T-helper 2 cell treated with Interferon-gamma antibody and Interleukin-4, amounts not matched to agents 100 ng/mL and 5 ng/mL, for 36 hours (primary cell): Measurements from ENCODE around the gene SNX17. TPM values are rescaled to one million over a fixed set of nuclear protein-coding genes. Genes with fewer than 3 reads are reported as not detected.

Source experiments
- intact Hi-C: fragments of 100-400 bp; cut with micrococcal nuclease; formaldehyde crosslinking; loops from one replicate; pipeline ENCODE4 v1.15.1; 2023
- total RNA-seq: library from RNA; stranded (reverse); gene quantifications from 2 replicates; pipeline ENCODE4 v1.2.3, GENCODE V29; 2022

Gene SNX17, protein sequence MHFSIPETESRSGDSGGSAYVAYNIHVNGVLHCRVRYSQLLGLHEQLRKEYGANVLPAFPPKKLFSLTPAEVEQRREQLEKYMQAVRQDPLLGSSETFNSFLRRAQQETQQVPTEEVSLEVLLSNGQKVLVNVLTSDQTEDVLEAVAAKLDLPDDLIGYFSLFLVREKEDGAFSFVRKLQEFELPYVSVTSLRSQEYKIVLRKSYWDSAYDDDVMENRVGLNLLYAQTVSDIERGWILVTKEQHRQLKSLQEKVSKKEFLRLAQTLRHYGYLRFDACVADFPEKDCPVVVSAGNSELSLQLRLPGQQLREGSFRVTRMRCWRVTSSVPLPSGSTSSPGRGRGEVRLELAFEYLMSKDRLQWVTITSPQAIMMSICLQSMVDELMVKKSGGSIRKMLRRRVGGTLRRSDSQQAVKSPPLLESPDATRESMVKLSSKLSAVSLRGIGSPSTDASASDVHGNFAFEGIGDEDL
- 116 and 118 TPM in 2 replicates for total RNA-seq

DNA sequence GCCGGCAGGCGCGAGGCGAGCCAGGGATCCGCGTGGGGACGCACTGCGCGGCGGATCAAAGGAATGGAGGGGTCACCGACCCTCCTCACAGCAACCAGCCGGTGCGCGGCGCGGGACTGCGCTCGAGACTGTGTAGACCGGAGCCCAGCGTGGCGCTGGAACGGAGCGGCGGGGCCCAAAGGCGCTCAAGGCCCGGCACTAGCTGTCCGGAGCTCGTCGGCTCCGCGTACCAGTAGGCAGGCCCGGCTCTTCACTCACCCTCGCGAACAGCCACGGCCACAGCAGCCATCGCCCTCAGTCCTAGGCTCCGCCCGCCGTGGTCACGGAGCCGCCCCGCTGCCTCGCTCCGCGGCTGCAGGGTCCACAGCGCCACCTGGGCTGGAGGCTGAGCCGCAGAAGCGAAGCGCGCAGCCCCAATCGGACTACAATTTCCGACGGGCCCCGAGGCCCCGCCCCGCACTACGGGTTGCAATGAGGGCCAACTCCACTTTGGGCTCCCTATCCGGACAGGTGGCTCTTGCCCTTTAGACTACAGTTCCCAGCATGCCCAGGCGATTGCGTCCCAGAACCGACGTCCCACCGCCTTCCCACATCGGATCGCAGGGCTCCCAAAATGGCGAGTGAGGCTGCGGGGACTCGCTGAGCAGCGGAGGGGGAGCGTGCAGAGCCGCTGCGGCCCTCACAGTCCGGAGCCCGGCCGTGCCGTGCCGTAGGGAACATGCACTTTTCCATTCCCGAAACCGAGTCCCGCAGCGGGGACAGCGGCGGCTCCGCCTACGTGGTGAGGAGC, at the start of gene SNX17, which contains the start of gene EIF2B4:
SNX17 (plus strand) TSS at position 591 of the 790 bp plus-strand sequence; CDS start at position 719, 128 bp downstream.
EIF2B4 (minus strand) TSS at position 313 of the 790 bp plus-strand sequence; CDS start at position 289, 24 bp downstream.
- intact Hi-C loops: loop anchor here (1.0 to 2.0 kb wide), 10 partner anchors 10 to 293 kb away; partner anchors contain the start of genes ATRAID, GTF3C2, IFT172 and KHK

DNA sequence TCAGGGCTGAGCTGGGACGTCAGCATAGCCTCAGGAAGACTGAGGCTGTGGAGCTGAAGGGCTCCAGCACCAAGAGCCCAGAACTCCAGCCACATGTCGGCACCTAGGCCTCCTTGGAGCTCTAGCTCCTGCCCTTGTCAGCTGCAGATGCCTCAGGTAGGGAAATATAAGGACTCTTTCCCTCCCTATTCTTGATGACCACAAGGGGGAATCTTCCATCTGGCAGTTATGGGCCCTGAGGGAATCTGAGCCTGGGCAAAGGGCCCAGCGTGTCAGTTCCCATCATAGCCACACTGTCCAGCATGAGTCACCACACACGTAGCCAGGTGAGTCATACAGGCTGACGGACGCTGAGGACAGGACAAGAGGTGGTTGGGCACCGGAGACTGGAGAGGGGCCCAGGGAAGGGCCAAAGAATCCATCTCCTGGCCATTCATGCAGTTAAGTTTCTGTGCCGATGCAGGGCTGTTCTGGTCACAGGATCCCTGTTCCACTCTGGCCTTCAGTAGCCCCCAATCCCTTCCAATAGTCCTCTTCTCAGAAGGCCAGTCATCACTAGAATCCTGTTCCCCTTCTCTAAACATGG, 49.4 kb upstream of the SNX17 start:
- intact Hi-C loops: no loop called here

DNA sequence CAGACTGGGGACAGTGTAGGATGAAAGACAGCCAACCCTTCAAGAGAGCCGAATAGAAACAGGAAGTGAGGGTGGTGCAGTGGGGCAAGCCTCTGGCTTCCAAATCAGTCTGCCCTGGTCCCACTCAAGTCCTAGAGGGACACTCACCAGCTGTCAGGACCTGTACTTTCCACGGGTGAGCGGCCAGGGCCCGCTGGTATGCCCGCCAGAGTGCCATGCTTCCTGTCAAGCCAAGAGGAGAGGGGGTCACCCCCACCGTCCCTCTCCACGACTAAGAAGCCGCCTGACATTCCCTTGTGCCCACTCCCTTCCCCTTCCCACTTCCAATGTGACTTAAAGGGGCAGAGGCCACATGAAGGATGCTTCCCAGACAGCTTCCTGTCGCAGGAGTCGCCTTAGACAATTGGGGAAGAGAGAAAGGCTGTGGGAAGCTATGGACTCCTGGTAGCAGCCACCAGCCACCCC, 48.1 kb upstream of the SNX17 start:
- intact Hi-C loops: no loop called here

GRCh38 chr2:27322766-27323595, 47.4 kb upstream of the SNX17 start, which contains the start of gene MPV17:
MPV17 (minus strand) TSS chr2:27323097; CDS start chr2:27322517, 580 bp downstream.
- intact Hi-C loops: loop anchor here (1.0 kb wide), 2 partner anchors 33 to 47 kb away; partner anchors contain the start of genes EIF2B4, GTF3C2 and SNX17

GRCh38 chr2:27323596-27324285, 46.7 kb upstream of the SNX17 start:
- intact Hi-C loops: loop anchor here (1.0 kb wide), 2 partner anchors 33 to 47 kb away; partner anchors contain the start of genes EIF2B4, GTF3C2 and SNX17

GRCh38 chr2:27324720-27325119, 45.7 kb upstream of the SNX17 start:
- intact Hi-C loops: no loop called here

- intact Hi-C loops: no loop called here
These were observed 35.1 kb upstream of the SNX17 start for GRCh38 chr2:27335311-27335710.

- intact Hi-C loops: no loop called here
These were observed 34.2 kb upstream of the SNX17 start for GRCh38 chr2:27336173-27336572.

- intact Hi-C loops: no loop called here
These were observed 22.8 kb upstream of the SNX17 start for GRCh38 chr2:27347641-27348040.

GRCh38 chr2:27350106-27350693, 20.2 kb upstream of the SNX17 start:
- intact Hi-C loops: loop anchor here (10.0 kb wide), 1 partner anchor 1525 kb away; the partner anchor contains the start of gene TRMT61B

GRCh38 chr2:27351802-27352598, 18.4 kb upstream of the SNX17 start:
- intact Hi-C loops: loop anchor here (10.0 kb wide), 1 partner anchor 1523 kb away; the partner anchor contains the start of gene TRMT61B

DNA sequence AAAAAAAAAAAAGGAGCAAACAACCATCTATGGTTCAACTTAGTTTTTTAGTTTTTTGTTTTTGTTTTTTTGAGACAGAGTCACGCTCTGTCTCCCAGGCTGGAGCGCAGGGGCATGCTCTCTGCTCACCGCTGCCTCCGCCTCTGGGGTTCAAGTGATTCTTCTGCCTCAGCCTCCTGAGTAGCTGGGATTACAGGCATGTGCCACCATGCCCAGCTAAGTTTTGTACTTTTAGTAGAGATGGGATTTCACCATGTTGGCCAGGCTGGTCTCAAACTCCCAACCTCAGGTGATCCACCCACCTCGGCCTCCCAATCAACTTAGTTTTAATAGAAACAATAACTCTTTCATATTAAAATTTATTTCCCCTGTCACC, 17.0 kb upstream of the SNX17 start:
- intact Hi-C loops: loop anchor here (10.0 kb wide), 1 partner anchor 1521 kb away; the partner anchor contains the start of gene TRMT61B

GRCh38 chr2:27353762-27354596, 16.4 kb upstream of the SNX17 start:
- intact Hi-C loops: loop anchor here (10.0 kb wide), 1 partner anchor 1521 kb away; the partner anchor contains the start of gene TRMT61B

GRCh38 chr2:27354597-27354927, 15.9 kb upstream of the SNX17 start:
- intact Hi-C loops: loop anchor here (10.0 kb wide), 1 partner anchor 1520 kb away; the partner anchor contains the start of gene TRMT61B

DNA sequence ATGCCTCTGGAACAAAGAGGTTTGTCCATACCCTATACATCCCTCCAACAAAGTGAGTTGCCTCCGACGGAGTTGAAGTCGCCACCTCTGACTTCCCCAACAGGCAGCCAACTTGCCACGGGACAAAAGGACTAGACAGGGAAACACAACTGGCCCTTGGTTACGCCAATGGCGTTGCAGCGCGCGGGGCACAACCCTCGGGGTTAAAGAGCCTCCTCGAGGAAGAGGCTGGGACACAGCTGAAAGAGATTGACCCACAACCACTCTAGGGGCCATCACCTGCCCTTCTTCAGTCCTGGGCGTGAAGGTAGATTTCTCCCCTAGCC, 14.4 kb upstream of the SNX17 start:
- intact Hi-C loops: loop anchor here (1.0 to 10.0 kb wide), 9 partner anchors 14 to 1519 kb away; partner anchors contain the start of genes ATRAID, EIF2B4, IFT172 and MPV17

DNA sequence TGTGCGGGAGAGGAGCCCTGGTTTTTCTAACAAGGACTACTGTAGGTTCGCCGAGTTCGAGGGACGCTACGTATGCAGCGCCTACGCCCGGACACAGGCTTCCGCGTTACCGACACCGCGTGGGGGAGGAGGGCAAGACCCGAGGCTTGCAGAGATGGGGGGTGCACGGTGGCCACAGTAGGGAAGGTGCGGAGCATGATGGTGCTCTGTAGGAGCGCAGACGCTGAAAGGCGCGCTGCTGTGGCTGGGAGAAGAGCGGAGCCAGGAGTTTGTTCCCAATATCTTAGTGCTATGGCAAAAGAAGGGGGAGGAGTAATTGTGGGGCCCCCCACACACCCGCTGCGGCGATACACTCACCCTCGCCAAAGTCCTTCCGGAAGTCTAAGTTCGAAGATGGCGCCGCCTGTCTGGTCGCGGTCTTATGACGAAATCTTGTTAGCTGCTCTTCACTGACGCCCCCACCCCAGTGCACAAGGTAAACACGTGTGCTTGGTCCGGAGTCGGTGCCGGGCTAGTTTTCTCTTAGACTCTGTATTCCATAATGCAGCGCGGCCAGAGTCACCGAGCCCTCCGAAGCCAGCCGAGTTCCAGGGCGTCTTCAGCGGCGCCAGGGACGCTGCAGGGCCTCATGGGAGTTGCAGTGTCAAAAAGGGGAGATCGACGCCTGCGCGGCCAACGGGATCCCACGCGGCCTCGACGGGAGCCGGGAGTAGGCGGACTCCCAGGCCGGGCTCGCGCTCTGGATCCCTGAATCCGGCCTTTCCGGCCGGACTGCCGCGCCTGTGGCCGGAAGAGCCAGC, 13.8 kb upstream of the SNX17 start, which contains the start of gene GTF3C2:
GTF3C2 (minus strand) TSS at position 383 of the 800 bp plus-strand sequence. CDS start 13,210 bp downstream, outside the sequence.
- intact Hi-C loops: loop anchor here (1.0 to 10.0 kb wide), 9 partner anchors 14 to 1518 kb away; partner anchors contain the start of genes ATRAID, EIF2B4, IFT172 and MPV17
